GM19240 (cell line): ENCODE results near the gene CTTNBP2NL.
"Not testable (repeated sequence)": the region's sequence is repeated elsewhere in the genome, so short reads cannot be mapped to it uniquely, and the experiment has no call there.

ENCODE experiments used
- DNase-seq: peaks from one replicate; pipeline ENCODE4 v3.0.0; 2011; ENCODE audit warnings: low spot score; ENCODE audit not compliant: insufficient read length

The CTTNBP2NL gene

DNA sequence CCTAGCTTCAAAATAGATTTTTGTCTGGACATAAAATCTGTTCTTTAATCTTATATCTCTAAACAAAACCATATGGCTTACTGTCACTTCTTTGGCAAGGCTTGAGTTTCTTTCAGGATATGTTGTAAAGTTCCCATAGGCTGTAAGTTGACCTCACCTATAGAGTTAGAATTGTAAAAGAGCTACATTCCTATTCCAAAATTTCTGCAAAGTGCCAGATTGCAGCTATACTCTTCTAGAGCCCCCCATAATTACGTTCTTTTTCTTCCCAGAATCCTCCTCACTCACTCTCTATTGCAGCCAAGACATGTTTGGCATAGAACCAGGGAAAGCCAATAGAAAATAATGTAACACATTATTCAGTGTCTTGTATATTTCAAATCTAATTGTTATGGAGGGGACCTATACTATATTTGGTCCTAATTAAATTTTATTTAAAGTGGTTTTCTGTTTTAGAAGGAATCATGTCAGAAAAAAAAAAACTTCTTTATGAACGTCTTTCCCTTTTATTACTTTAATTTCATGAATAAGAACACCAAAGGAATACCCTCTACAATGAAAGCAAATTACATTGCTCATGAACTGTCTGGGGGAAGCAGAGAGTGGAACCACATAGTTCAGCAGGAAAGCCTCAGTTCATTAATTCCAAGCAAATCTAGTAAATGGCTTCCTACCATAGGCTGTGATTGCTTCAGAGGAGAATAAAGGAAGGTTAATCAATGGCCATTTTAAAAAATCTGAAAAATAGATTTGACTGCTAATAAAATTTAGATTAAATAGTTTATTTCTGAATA, 22.3 kb downstream of the CTTNBP2NL start:
- no peak for DNase-seq

DNA sequence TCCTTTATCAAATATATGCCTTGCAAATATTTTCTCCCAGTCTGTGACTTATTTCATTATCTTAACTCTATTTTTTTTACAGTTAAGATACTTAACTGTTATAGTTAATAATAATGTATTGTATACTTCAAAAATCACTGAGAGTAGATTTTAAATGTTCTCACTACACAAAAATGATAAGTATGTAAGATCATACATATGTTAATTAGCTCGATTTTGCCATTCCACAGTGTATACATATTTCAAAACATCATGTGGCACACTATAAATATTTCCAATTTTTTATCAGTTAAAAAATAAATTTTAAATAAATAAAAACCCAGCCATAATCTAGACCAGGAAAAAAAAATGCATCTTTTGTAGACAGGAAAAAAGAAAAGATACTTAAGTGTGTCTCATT, 27.2 kb downstream of the CTTNBP2NL start:
- DNase-seq: no peak

DNA sequence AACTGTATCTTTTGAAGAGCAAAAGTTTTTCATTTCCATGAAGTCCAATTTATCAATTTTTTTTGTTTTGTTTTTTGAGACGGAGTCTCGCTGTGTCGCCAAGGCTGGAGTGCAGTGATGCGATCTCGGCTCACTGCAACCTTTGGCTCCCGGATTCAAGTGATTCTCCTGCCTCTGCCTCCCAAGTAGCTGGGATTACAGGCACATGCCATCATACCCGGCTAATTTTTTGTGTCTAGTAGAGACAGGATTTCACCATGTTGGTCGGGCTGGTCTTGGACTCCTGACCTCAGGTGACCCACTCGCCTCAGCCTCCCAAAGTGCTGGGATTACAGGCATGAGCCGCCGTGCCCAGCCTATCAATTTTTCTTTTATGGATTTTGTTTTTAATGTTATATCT, 27.7 kb downstream of the CTTNBP2NL start:
- not testable (repeated sequence) for DNase-seq

DNA sequence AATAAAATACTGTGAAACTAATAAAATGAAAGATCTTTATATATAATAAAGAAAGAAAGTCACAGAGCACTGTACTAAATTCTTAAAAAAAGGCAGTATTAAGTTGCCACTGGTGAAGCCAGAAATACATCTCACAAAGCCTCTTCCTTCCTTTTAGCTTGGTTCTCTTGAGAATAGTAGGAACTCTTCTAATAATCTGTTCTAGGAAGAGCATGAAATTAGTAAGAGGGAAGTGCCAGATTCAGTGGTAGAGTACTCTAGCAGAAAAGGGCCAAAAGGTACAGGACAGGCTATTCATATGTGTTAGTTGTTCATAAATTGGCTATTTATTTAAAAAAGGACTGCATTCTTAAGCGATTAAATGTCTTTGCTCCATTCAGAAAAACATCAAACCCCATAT, 33.7 kb downstream of the CTTNBP2NL start:
- no peak for DNase-seq

GRCh38 chr1:112431038-112431437, 35.0 kb downstream of the CTTNBP2NL start:
- no peak for DNase-seq

- no peak for DNase-seq
These were observed 39.4 kb downstream of the CTTNBP2NL start for GRCh38 chr1:112435448-112435847.

DNA sequence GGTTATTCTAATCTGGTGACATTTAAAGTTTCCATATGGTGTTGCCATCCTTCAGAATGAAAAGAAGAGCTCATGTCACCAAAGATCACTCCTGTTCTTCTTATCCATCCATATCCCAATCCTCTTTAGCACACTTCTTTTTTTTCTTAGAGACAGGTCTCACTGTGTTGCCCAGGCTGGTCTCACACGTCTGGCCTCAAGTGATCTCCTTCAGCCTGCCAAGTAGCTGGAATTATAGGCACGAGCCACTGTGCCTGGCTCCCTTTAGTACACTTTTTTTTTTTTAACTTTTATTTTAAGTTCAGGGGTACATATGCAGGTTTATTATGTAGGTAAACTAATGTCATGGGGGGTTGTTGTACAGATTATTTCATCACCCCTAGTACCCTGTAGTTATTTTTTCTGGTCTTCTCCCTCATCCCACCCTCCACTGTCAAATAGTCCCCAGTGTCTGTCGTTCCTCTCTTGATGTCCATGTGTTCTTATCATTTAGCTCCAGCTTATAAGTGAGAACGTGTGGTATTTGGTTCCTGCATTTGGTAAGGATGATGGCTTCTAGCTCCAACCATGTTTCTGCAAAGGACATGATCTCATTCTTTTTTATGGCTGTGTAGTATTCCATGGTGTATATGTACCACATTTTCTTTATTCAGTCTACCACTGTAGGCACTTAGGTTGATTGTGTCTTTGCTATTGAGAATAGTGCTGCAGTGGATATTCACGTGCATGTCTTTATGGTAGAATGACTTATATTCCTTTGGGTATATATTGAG, 40.6 kb downstream of the CTTNBP2NL start:
- DNase-seq: no peak

DNA sequence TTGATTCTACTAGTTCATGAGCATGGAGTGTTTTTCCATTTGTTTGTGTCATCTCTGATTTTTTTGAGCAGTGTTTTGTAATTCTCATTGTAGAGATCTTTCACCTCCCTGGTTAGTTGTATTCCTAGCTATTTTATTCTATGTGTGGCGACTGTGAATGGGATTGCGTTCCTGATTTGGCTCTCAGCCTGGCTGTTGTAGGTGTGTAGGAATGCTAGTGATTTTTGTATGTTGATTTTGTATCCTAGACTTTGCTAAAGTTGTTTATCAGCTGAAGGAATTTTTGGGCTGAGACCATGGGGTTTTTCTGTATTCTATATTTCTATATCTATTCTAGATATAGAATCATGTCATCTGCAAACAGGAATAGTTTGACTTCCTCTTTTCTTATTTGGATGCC, 42.1 kb downstream of the CTTNBP2NL start:
- DNase-seq: not testable (repeated sequence)

DNA sequence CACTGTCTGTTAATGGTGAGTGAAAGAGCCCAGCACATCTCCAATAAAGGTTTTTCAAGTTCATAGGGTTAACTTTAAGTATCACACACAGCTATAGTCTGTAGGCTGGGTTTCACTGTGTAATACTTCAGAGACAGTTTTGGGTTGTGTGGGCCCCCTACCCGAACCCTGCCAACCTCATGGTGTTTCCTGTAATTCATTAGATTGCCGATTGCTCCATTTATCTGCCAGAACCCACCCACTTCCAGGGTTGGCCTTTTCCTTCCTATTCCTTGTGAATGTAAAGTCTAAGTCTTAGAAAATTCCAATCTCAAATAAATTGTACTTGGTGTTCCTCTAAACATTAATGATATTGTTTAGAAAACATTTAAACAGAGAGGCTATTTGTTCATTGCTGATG, 43.6 kb downstream of the CTTNBP2NL start:
- DNase-seq: no peak

GRCh38 chr1:112440574-112440973, 44.6 kb downstream of the CTTNBP2NL start:
- DNase-seq: no peak

DNA sequence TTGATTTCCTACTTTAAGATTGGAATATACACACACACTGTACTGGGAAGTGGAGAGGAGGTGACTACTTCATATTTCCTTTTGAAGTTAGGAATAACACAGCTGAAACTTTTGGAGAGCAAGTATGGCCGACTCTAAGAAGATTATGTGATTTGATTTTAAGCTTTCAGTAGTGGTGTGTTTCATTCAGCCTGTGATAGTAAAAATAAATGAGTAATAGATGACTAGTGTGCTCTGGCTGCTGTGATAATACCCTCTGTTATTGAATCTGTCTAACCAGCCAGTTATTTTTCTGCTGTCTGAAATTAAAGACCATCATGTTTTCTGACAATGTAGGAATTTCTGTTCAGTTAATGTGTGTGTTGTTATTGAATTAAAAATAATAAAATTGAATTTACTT, 48.3 kb downstream of the CTTNBP2NL start:
- no peak for DNase-seq

- DNase-seq: no peak
These were observed 49.6 kb downstream of the CTTNBP2NL start for GRCh38 chr1:112445596-112445995.

DNA sequence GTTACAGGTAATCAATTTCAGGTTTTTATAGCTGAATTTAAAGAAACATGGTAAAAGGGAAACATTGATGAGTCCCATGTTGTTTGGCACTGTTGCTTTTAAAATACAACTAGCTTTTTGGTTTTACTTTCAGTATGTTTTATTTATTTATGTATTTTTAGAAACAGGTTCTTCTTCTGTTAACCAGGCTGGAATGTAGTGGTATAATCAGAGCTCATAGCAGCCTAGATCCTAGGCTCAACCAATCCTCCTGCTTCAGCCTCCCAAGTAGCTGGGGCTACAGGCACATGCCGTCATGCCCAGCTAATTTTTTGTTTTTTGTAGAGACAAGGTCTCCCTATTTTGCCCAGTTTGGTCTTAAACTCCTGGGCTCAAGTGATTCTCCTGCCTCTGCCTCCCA, 50.4 kb downstream of the CTTNBP2NL start:
- DNase-seq: no peak

DNA sequence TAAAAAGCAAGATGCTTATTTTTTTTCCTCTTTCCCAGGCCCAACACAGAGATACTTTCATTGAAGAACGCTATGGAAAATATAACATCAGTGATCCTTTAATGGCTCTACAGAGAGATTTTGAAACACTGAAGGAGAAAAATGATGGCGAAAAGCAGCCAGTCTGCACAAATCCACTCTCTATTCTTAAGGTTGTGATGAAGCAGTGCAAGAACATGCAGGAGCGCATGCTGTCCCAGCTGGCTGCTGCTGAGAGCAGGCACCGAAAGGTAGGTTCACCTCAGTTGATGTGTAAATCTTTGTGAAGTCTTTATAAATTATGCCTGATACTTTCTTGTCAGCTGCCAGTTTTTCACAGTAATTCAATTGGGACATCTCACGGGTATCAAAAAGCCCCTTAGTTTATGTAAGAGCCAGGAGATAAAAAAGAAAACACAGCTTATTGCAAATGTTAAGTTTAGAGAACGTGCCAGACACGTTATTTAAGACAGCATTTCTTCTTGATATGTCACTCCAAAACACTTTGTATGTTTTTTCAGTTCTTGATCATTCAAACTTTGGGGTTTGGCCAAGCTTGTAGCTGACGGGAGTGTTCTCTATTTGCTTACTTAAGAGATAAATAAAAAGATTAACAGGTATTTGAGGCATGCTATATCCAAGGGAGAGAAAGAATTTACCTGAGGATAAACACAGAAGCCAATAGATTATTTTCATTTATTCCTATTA, 53.1 kb downstream of the CTTNBP2NL start:
- DNase-seq: no peak

DNA sequence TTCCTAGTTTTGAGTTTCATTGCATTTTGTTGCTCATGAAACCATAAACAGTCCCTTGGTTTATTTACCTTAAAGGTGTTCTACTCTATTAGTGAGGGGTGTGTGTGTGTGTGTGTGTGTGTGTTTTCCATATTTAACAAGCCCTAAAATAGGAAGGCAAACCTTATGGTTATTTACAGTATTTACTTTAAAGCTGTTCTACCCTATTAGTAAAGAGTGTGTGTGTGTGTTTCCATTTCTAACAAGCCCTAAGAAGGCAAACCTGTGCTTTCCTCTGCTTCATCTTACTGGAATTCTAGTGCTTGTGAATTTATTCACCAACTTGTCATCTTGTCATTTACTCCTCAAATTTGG, 53.6 kb downstream of the CTTNBP2NL start:
- no peak for DNase-seq

DNA sequence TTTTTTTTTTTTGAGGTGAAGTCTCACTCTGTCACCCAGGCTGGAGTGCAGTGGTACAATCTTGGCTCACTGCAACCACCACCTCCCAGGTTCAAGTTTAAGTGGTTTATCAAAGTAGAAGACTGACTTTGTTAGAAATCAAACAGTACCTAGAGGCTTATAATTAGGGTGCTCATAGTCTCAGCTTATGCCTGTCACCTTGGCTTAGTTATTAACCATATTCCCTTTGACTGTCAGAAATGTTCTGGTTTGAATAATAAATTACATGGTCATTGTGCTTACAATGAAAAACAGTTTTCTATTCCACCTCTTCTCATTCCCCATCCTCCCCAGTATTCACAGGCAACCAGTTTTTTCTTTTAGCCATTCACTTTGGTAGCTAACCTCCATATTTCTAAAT, 54.8 kb downstream of the CTTNBP2NL start:
- no peak for DNase-seq

DNA sequence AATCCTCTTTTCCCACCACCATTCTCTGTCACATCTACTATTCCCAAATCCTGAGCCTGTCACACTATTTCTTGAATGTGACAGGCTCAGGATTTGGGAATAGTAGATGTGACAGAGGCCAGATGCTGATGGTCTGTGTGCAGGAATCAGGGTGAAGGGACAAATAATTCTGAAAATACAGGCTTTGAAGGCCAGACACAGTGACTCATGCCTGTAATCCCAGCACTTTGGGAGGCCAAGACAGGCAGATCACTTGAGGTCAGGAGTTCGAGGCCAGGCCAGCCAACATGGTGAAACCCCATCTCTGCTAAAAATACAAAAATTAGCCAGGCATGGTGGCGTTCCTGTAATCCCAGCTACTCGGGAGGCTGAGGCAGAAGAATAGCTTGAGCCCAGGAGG, 55.3 kb downstream of the CTTNBP2NL start:
- not testable (repeated sequence) for DNase-seq

- DNase-seq: no peak
These were observed 57.9 kb downstream of the CTTNBP2NL start for GRCh38 chr1:112453876-112454275.

DNA sequence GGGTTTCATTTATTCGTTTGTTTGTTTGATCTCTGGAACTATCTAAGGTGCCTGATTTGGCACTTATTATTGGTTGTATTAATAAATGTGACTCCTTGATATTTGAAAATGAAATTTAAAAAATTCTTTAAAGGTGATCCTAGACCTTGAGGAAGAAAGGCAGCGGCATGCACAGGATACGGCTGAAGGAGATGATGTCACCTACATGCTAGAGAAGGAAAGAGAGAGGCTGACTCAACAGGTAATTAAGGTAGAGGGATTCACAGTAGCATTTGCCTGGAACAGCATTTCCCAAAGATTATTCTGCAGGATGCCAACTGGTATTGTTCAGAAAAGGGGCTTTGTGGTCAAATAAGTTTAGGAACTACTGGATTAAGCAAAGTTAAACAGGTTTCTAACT, 58.3 kb downstream of the CTTNBP2NL start:
- DNase-seq: no peak

DNA sequence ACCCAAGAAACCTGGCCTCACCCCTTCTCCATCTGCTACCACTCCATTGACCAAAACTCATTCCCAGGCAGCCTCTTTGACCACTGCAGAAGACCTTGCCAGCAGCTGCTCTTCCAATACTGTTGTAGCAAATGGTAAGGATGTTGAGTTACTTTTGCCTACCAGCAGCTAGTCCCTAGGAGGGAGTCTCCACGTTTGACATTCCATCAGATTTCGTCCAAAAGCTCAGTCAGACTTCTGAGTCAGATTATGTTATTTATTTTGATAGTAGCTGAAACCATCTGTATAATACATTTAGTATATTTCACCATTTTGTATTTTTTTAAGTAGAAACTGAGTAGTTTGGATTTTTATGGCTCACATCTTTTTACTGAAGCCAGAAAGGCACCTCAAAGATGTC, 61.2 kb downstream of the CTTNBP2NL start:
- no peak for DNase-seq

DNA sequence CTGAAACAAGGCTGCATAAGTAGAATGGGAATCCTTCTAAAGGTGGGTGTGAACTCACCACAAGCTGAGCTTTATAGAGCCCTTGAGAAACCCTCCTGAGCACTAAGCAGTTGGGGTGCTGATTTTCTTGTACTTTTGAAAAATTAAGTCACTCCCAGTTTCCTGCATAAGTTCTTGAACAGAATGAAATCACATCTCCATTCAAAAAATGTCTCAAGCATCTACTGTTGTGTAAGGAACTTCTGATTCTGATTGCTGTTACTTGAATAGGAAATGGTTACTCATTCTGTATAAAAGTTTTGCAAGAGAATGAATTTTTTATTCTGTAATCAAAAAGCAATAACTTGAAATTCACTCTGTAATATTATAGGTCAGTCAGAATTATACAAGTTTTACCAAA, 61.9 kb downstream of the CTTNBP2NL start:
- DNase-seq: no peak

DNA sequence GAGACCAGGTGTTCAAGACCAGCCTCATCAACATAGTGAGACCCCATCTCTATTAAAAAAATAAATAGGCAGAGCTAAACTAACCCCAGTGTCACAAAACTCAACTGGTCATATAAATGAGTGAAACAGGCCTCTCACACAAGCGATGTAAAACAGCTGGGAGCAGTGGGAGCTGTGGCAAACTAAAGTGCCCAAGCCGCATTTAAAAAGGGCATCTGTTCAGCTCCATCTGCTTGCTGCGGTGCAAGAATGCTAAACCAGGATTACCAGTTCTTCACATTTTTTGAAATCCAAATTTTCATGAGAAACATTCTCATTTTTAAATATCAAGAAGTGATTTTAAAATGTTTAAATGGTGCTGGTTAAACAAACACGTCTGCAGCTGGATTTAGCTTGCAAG, 62.7 kb downstream of the CTTNBP2NL start:
- no peak for DNase-seq
